Measurements from ENCODE around the gene BMPR2. TPM values are rescaled to one million over a fixed set of nuclear protein-coding genes. Genes with fewer than 3 reads are reported as not detected.
"Not testable (repeated sequence)": the region's sequence is repeated elsewhere in the genome, so short reads cannot be mapped to it uniquely, and the experiment has no call there.

The BMPR2 gene
- polyA plus RNA-seq, 1 donor (not counting 4 experiments of a cell fraction or from before 2014, with no cell fraction given), result 31.9 TPM

- Histone ChIP-seq H3K27ac (ENCODE audit: control insufficient read depth, insufficient read depth, low read length) (no peak overlapping the region), H3K27me3 (ENCODE audit: control insufficient read depth, extremely low read depth, insufficient read depth, low read length) (no peaks in the 10 kb centered on the region), H3K4me3 (ENCODE audit: control insufficient read depth in 2 of 3, extremely low read depth in 1 of 3, insufficient read depth in 2 of 3, low read depth in 1 of 3, low read length in 3 of 3) (no peak overlapping the region), H3K4me2 (ENCODE audit: control insufficient read depth, extremely low read depth, insufficient read depth, low read depth, low read length) (no peak overlapping the region), H3K4me1 (ENCODE audit: control insufficient read depth, extremely low read depth, insufficient read depth, low read length) (no peaks in the 10 kb centered on the region), H3K79me2 (ENCODE audit: control insufficient read depth, insufficient read depth, low read length) (peaks cover 17% of the 10 kb centered on the region), H2AFZ (ENCODE audit: control insufficient read depth, low read length) (no peak overlapping the region), H3K9me1 (ENCODE audit: control insufficient read depth, extremely low read depth, insufficient read depth, low read length) (no peaks in the 10 kb centered on the region), H3K9me3 (ENCODE audit: control insufficient read depth, low read depth, low read length) (no peaks in the 10 kb centered on the region), H3K36me3 (ENCODE audit: control insufficient read depth in 2 of 2, extremely low read depth in 1 of 2, insufficient read depth in 2 of 2, low read length in 2 of 2) (no peaks in the 10 kb centered on the region), H3K9ac (ENCODE audit: control insufficient read depth, extremely low read depth, insufficient read depth, low read length) (no peak overlapping the region), H4K20me1 (ENCODE audit: control insufficient read depth, extremely low read depth, insufficient read depth, low read length) (no peaks in the 10 kb centered on the region)
- TF ChIP-seq EZH2 (IDR thresholded peaks at IDR 0.05; ENCODE audit: low read length), result no peak
- dilution Hi-C loops (cut with MboI; ENCODE audit: extremely low pct_ligation_motif_present, low sequenced_read_pairs), result no loop called here
- DNase-seq (ENCODE audit: low read depth, low spot score) (no peak), FAIRE-seq (no peak)
Observed at GRCh38 chr2:202436626-202437025, 60.5 kb downstream of the BMPR2 start.

- H3K9me3 ChIP-seq (ENCODE audit: control insufficient read depth, low read depth, low read length); H3K9ac ChIP-seq (ENCODE audit: control insufficient read depth, extremely low read depth, insufficient read depth, low read length); H3K36me3 ChIP-seq (ENCODE audit: control insufficient read depth in 2 of 2, extremely low read depth in 1 of 2, insufficient read depth in 2 of 2, low read length in 2 of 2); H3K27me3 ChIP-seq (ENCODE audit: control insufficient read depth, extremely low read depth, insufficient read depth, low read length); H3K4me1 ChIP-seq (ENCODE audit: control insufficient read depth, extremely low read depth, insufficient read depth, low read length); H3K4me2 ChIP-seq (ENCODE audit: control insufficient read depth, extremely low read depth, insufficient read depth, low read depth, low read length); H3K27ac ChIP-seq (ENCODE audit: control insufficient read depth, insufficient read depth, low read length); H3K9me1 ChIP-seq (ENCODE audit: control insufficient read depth, extremely low read depth, insufficient read depth, low read length); H4K20me1 ChIP-seq (ENCODE audit: control insufficient read depth, extremely low read depth, insufficient read depth, low read length); H3K4me3 ChIP-seq (ENCODE audit: control insufficient read depth in 2 of 3, extremely low read depth in 1 of 3, insufficient read depth in 2 of 3, low read depth in 1 of 3, low read length in 3 of 3); dilution Hi-C loops (cut with MboI; ENCODE audit: extremely low pct_ligation_motif_present, low sequenced_read_pairs); FAIRE-seq; H2AFZ ChIP-seq (ENCODE audit: control insufficient read depth, low read length); DNase-seq (ENCODE audit: low read depth, low spot score): not testable (repeated sequence)
- H3K79me2 ChIP-seq (ENCODE audit: control insufficient read depth, insufficient read depth, low read length), result peaks cover 12% of the 10 kb centered on the region
Observed at GRCh38 chr2:202440117-202440516, 64.0 kb downstream of the BMPR2 start.

DNA sequence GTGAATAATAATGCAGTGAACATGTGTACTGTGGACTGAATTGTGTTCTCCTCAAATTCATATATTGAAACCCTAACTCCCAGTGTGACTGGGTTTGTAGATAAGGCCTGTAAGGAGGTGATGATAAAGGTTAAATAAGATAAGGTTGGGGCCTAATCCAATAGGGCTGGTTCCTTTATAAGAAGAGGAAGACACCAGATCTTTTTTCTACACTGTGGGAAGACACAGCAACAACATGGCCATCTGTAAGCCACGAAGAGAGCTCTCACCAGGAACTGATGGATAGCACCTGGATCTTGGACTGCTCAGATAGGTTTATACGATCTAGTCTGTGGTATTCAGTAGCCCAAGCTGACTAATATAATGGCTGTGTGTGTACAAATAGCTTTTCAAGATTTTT, 66.8 kb downstream of the BMPR2 start:
- H4K20me1 ChIP-seq (ENCODE audit: control insufficient read depth, extremely low read depth, insufficient read depth, low read length), result no peaks in the 10 kb centered on the region
- FAIRE-seq (no peak), DNase-seq (ENCODE audit: low read depth, low spot score) (no peak)
- no peaks in the 10 kb centered on the region for H3K36me3 ChIP-seq (ENCODE audit: control insufficient read depth in 2 of 2, extremely low read depth in 1 of 2, insufficient read depth in 2 of 2, low read length in 2 of 2)
- H3K9me1 ChIP-seq (ENCODE audit: control insufficient read depth, extremely low read depth, insufficient read depth, low read length), result no peaks in the 10 kb centered on the region
- H3K27ac ChIP-seq (ENCODE audit: control insufficient read depth, insufficient read depth, low read length), result no peak overlapping the region
- no peak overlapping the region for H3K4me2 ChIP-seq (ENCODE audit: control insufficient read depth, extremely low read depth, insufficient read depth, low read depth, low read length)
- no peaks in the 10 kb centered on the region for H3K4me1 ChIP-seq (ENCODE audit: control insufficient read depth, extremely low read depth, insufficient read depth, low read length)
- no peak overlapping the region for H3K9ac ChIP-seq (ENCODE audit: control insufficient read depth, extremely low read depth, insufficient read depth, low read length)
- H3K9me3 ChIP-seq (ENCODE audit: control insufficient read depth, low read depth, low read length), result no peaks in the 10 kb centered on the region
- peaks cover 8% of the 10 kb centered on the region for H3K79me2 ChIP-seq (ENCODE audit: control insufficient read depth, insufficient read depth, low read length)
- H3K27me3 ChIP-seq (ENCODE audit: control insufficient read depth, extremely low read depth, insufficient read depth, low read length), result no peaks in the 10 kb centered on the region
- no peak overlapping the region for H2AFZ ChIP-seq (ENCODE audit: control insufficient read depth, low read length)
- TF ChIP-seq CTCF (optimal IDR thresholded peaks at IDR 0.05 in 1 of 3, IDR thresholded peaks at IDR 0.05 in 1 of 3, conservative IDR thresholded peaks at IDR 0.05 in 1 of 3; ENCODE audit: extremely low read depth in 1 of 3, insufficient read depth in 2 of 3, low read length in 3 of 3) (no peak), EZH2 (IDR thresholded peaks at IDR 0.05; ENCODE audit: low read length) (no peak)
- dilution Hi-C loops (cut with MboI; ENCODE audit: extremely low pct_ligation_motif_present, low sequenced_read_pairs), result no loop called here
- no peak overlapping the region for H3K4me3 ChIP-seq (ENCODE audit: control insufficient read depth in 2 of 3, extremely low read depth in 1 of 3, insufficient read depth in 2 of 3, low read depth in 1 of 3, low read length in 3 of 3)

All from keratinocyte (primary cell).